ENCODE results near the gene FAR2. TPM values are rescaled to one million over a fixed set of nuclear protein-coding genes. Genes with fewer than 3 reads are reported as not detected.

FAR2 gene
- total RNA-seq, 2 experiments from 2014 or later, result 0.53 to 1.6 TPM

DNA sequence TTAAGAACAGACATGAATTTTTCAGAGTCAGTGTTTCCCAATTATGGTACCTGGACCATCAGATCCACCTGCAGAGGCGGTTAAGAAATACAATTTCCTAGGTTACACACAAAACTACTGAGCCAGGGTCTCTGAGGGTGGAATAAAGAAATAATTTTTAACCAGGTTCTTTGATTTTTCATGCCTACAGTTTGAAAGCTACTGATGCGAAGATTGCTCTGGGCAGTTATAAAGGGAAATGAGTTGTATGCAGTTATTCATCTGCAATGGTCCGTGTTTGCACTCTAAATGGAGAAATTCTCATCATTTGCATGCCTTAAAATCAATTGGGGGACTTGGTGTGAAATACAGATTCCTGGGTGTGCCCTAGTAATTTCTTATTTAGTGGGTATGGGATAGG, 142.1 kb downstream of the FAR2 start:
- no peaks in the 10 kb centered on the region for H3K36me3 Mint-ChIP-seq (ENCODE audit: low read depth)
- H3K27me3 Mint-ChIP-seq, result no peaks in the 10 kb centered on the region
- H3K27ac Mint-ChIP-seq, result no peak overlapping the region
- intact Hi-C loops (cut with DNase I, micrococcal nuclease), result no loop called here
- no peak overlapping the region for H3K4me3 Mint-ChIP-seq
- H3K4me3 ChIP-seq (ENCODE audit: low read length), result no peak overlapping the region
- no peaks in the 10 kb centered on the region for H3K4me1 ChIP-seq (ENCODE audit: insufficient read depth, low read length)
- ATAC-seq (ENCODE audit: poor library complexity) (no peak), DNase-seq (no peak)
- CTCF ChIA-PET, result no interaction called here
- TF ChIP-seq, protein P1, sequence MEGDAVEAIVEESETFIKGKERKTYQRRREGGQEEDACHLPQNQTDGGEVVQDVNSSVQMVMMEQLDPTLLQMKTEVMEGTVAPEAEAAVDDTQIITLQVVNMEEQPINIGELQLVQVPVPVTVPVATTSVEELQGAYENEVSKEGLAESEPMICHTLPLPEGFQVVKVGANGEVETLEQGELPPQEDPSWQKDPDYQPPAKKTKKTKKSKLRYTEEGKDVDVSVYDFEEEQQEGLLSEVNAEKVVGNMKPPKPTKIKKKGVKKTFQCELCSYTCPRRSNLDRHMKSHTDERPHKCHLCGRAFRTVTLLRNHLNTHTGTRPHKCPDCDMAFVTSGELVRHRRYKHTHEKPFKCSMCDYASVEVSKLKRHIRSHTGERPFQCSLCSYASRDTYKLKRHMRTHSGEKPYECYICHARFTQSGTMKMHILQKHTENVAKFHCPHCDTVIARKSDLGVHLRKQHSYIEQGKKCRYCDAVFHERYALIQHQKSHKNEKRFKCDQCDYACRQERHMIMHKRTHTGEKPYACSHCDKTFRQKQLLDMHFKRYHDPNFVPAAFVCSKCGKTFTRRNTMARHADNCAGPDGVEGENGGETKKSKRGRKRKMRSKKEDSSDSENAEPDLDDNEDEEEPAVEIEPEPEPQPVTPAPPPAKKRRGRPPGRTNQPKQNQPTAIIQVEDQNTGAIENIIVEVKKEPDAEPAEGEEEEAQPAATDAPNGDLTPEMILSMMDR (IDR thresholded peaks at IDR 0.05), result no peak
- H3K4me1 Mint-ChIP-seq (ENCODE audit: low read depth), result no peaks in the 10 kb centered on the region
- H3K9me3 Mint-ChIP-seq, result peaks cover 3% of the 10 kb centered on the region
- H3K36me3 ChIP-seq (ENCODE audit: insufficient read depth, low read length), result no peaks in the 10 kb centered on the region
- H3K27me3 ChIP-seq (ENCODE audit: control insufficient read depth in 1 of 2, insufficient read depth in 2 of 2, low read length in 2 of 2), result no peaks in the 10 kb centered on the region
- POLR2A ChIA-PET, result no interaction called here
- H3K9me3 ChIP-seq (ENCODE audit: control insufficient read depth in 1 of 2, insufficient read depth in 1 of 2, low read length in 2 of 2), result no peaks in the 10 kb centered on the region
- H3K27ac ChIP-seq (ENCODE audit: low read depth in 1 of 2, low read length in 2 of 2), result no peak overlapping the region

- no peaks in the 10 kb centered on the region for H3K36me3 Mint-ChIP-seq (ENCODE audit: low read depth)
- H3K27ac Mint-ChIP-seq, result no peak overlapping the region
- no peaks in the 10 kb centered on the region for H3K9me3 ChIP-seq (ENCODE audit: control insufficient read depth in 1 of 2, insufficient read depth in 1 of 2, low read length in 2 of 2)
- DNase-seq (no peak), ATAC-seq (ENCODE audit: poor library complexity) (no peak)
- ChIA-PET CTCF (no interaction called here), POLR2A (no interaction called here)
- no peak overlapping the region for H3K27ac ChIP-seq (ENCODE audit: low read depth in 1 of 2, low read length in 2 of 2)
- intact Hi-C loops (cut with DNase I, micrococcal nuclease), result no loop called here
- H3K4me1 ChIP-seq (ENCODE audit: insufficient read depth, low read length), result no peaks in the 10 kb centered on the region
- no peaks in the 10 kb centered on the region for H3K27me3 ChIP-seq (ENCODE audit: control insufficient read depth in 1 of 2, insufficient read depth in 2 of 2, low read length in 2 of 2)
- TF ChIP-seq, protein P1 (IDR thresholded peaks at IDR 0.05), result no peak
- H3K9me3 Mint-ChIP-seq, result no peaks in the 10 kb centered on the region
- H3K4me3 Mint-ChIP-seq, result no peak overlapping the region
- no peaks in the 10 kb centered on the region for H3K27me3 Mint-ChIP-seq
- no peak overlapping the region for H3K4me3 ChIP-seq (ENCODE audit: low read length)
- no peaks in the 10 kb centered on the region for H3K4me1 Mint-ChIP-seq (ENCODE audit: low read depth)
- H3K36me3 ChIP-seq (ENCODE audit: insufficient read depth, low read length), result no peaks in the 10 kb centered on the region
Measured at GRCh38 chr12:29299633-29300032, 150.6 kb downstream of the FAR2 start.

GRCh38 chr12:29301114-29301513, 152.0 kb downstream of the FAR2 start:
- H3K27ac ChIP-seq (ENCODE audit: low read depth in 1 of 2, low read length in 2 of 2), result no peak overlapping the region
- Mint-ChIP-seq H3K27me3 (no peaks in the 10 kb centered on the region), H3K27ac (no peak overlapping the region), H3K4me3 (no peak overlapping the region), H3K9me3 (no peaks in the 10 kb centered on the region), H3K4me1 (ENCODE audit: low read depth) (no peaks in the 10 kb centered on the region), H3K36me3 (ENCODE audit: low read depth) (no peaks in the 10 kb centered on the region)
- H3K4me3 ChIP-seq (ENCODE audit: low read length), result no peak overlapping the region
- DNase-seq (no peak), ATAC-seq (ENCODE audit: poor library complexity) (no peak)
- TF ChIP-seq, protein P1 (IDR thresholded peaks at IDR 0.05), result no peak
- ChIA-PET CTCF (no interaction called here), POLR2A (no interaction called here)
- no peaks in the 10 kb centered on the region for H3K36me3 ChIP-seq (ENCODE audit: insufficient read depth, low read length)
- intact Hi-C loops (cut with DNase I, micrococcal nuclease), result no loop called here
- H3K4me1 ChIP-seq (ENCODE audit: insufficient read depth, low read length), result no peaks in the 10 kb centered on the region
- H3K9me3 ChIP-seq (ENCODE audit: control insufficient read depth in 1 of 2, insufficient read depth in 1 of 2, low read length in 2 of 2), result no peaks in the 10 kb centered on the region
- H3K27me3 ChIP-seq (ENCODE audit: control insufficient read depth in 1 of 2, insufficient read depth in 2 of 2, low read length in 2 of 2), result no peaks in the 10 kb centered on the region

Data from CD4-positive, alpha-beta T cell (primary cell).